Neutrophil (primary cell): Measurements from ENCODE around the gene SSH2.

ENCODE experiments used
- H3K27ac ChIP-seq: fragments of 200-600 bp; sonication (generic); 2 replicates; pipeline ENCODE4 v1.5.1; 2016; ENCODE audit warnings: mild to moderate bottlenecking, moderate library complexity
- H3K27me3 ChIP-seq: fragments of 200-600 bp; sonication (generic); 2 replicates; pipeline ENCODE4 v1.6.0; 2016; ENCODE audit warnings: mild to moderate bottlenecking
- H3K36me3 ChIP-seq: fragments of 200-600 bp; sonication (generic); 2 replicates; pipeline ENCODE4 v1.5.1; 2017
- H3K4me1 ChIP-seq, 2 experiments: fragments of 200-600 bp in 1 of 2; sonication (generic) in 1 of 2; 1 replicate in 1 of 2; 2 replicates in 1 of 2; pipeline versions ENCODE4 v1.5.1 to v1.6.1; 2013 to 2016; ENCODE audit warnings: low read depth in 1 of 2, low read length in 1 of 2, mild to moderate bottlenecking in 1 of 2, moderate library complexity in 1 of 2; ENCODE audit not compliant: control insufficient read depth in 1 of 2, insufficient read depth in 1 of 2
- H3K4me3 ChIP-seq, 2 experiments: fragments of 200-600 bp in 1 of 2; sonication (generic) in 1 of 2; 1 replicate in 1 of 2; 2 replicates in 1 of 2; pipeline ENCODE4 v1.5.1; 2013 to 2016; ENCODE audit warnings: low read depth in 1 of 2, low read length in 1 of 2, mild to moderate bottlenecking in 1 of 2, moderate library complexity in 1 of 2
- H3K9me3 ChIP-seq: fragments of 200-600 bp; sonication (generic); 2 replicates; pipeline ENCODE4 v1.5.1; 2016
- CTCF ChIP-seq: fragments of 200-600 bp; sonication (generic); IDR thresholded peaks from 2 replicates; pipeline ENCODE4 v1.5.1; 2016; ENCODE audit warnings: antibody characterized with exemption

Gene SSH2

GRCh38 chr17:29592850-29593551 is 337.0 kb downstream of the SSH2 start, which contains the start of gene ANKRD13B:
Gene ANKRD13B (plus strand): TSS chr17:29593132. CDS start chr17:29593622, 490 bp downstream.
- Histone ChIP-seq H3K4me1 (peaks cover 51 to 52% of the 10 kb centered on the region in 2 experiments), H3K4me3 (peak within 1 kb of the TSS; percentile 55 to 65), H3K27ac (no peak within 1 kb of the TSS), H3K36me3 (no peaks in the 10 kb centered on the region), H3K9me3 (no peaks in the 10 kb centered on the region), H3K27me3 (peaks cover 82% of the 10 kb centered on the region)
- no peak for TF ChIP-seq CTCF

GRCh38 chr17:29591737-29592608 is 338.1 kb downstream of the SSH2 start:
- TF ChIP-seq CTCF, result peak; percentile 85
- H3K4me1 ChIP-seq, result peaks cover 55% of the 10 kb centered on the region in 2 experiments
- H3K27ac ChIP-seq, result no peak overlapping the region

GRCh38 chr17:29591146-29591736 is 338.8 kb downstream of the SSH2 start:
- H3K4me3 ChIP-seq, result peak overlapping the region; percentile 34 to 50
- peaks cover 55% of the 10 kb centered on the region in 2 experiments for H3K4me1 ChIP-seq
- no peaks in the 10 kb centered on the region for H3K9me3 ChIP-seq
- no peak for TF ChIP-seq CTCF
- H3K27ac ChIP-seq, result no peak overlapping the region
- H3K36me3 ChIP-seq, result no peaks in the 10 kb centered on the region
- peaks cover 76% of the 10 kb centered on the region for H3K27me3 ChIP-seq

More at GRCh38 chr17:29591737-29592608, 338.1 kb downstream of the SSH2 start:
- H3K36me3 ChIP-seq, result no peaks in the 10 kb centered on the region
- H3K4me3 ChIP-seq, result peak overlapping the region; percentile 34 to 65
- peaks cover 82% of the 10 kb centered on the region for H3K27me3 ChIP-seq
- H3K9me3 ChIP-seq, result no peaks in the 10 kb centered on the region

GRCh38 chr17:29590411-29591145 is 339.4 kb downstream of the SSH2 start:
- Histone ChIP-seq H3K9me3 (no peaks in the 10 kb centered on the region), H3K36me3 (no peaks in the 10 kb centered on the region), H3K27me3 (peaks cover 69% of the 10 kb centered on the region), H3K4me1 (peaks cover 55% of the 10 kb centered on the region in 2 experiments), H3K27ac (no peak overlapping the region), H3K4me3 (peak overlapping the region; percentile 74 to 81)
- no peak for TF ChIP-seq CTCF
